GM12891 (cell line): ENCODE data around the gene KIF27.

Experiments used
- POLR2A ChIP-seq: IDR thresholded peaks from 2 replicates; pipeline ENCODE4 v1.6.1; 2011; ENCODE audit warnings: low read depth, low read length, control low read depth
- POLR2AphosphoS5 ChIP-seq: IDR thresholded peaks from 2 replicates; pipeline ENCODE4 v1.6.1; 2011; ENCODE audit warnings: low read depth, low read length, control low read depth
- SPI1 ChIP-seq: IDR thresholded peaks from 2 replicates; pipeline ENCODE4 v1.6.1; 2011; ENCODE audit warnings: low read depth, low read length, control low read depth

DNA sequence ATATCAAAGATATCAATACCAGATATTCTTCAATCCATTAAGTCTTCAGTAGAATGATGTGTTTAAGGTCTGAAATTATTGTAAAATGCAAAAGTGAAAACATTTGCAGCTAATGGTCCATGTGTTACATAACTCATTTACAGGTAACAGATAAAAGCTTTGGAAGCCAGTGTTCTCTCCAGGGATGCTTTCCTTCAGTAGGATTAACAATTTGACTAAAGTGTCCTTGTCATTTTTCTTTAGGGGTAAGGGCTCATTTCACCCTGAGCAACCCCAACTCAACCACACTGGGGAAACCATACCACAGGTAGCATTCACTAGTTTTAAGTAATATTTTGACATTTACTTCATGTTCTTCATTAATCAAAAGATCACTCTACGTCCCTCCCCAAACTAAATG, 45.8 kb upstream of the KIF27 start:
- TF ChIP-seq POLR2A (peak; percentile 48; the same call in 1 of the 2 replicates), POLR2AphosphoS5 (0 out of 2 replicates have a peak, but pooled peaks have one; percentile 9), SPI1 (no peak)
